AG04450 (cell line): ENCODE data around the gene NFIA. TPM values are rescaled to one million over a fixed set of nuclear protein-coding genes. Genes with fewer than 3 reads are reported as not detected.

Experiments
- CTCF ChIA-PET: fragments of 300-600, 350-600 bp; formaldehyde crosslinking; extraction: SDS; loops from one replicate; lab custom pipeline; 2022; ENCODE audit warnings: antibody characterized with exemption, inconsistent platforms; lab: Charles Lee
- POLR2A ChIA-PET: fragments of 350-600 bp; formaldehyde crosslinking; extraction: SDS; loops from one replicate; lab custom pipeline; 2021; ENCODE audit warnings: antibody characterized with exemption, inconsistent platforms; lab: Yijun Ruan, JAX
- DNase-seq: peaks from one replicate; pipeline ENCODE4 v3.0.0-alpha.2; 2011; ENCODE audit warnings: low read depth, low spot score
- H3K27ac ChIP-seq: one replicate; pipeline ENCODE4 v1.5.1; 2012; ENCODE audit warnings: low read depth, low read length, control low read depth
- H3K27me3 ChIP-seq: one replicate; pipeline ENCODE4 v1.6.0; 2012; ENCODE audit warnings: low read length; ENCODE audit not compliant: control insufficient read depth, insufficient read depth
- H3K4me3 ChIP-seq: 2 replicates; pipeline ENCODE4 v1.5.1; 2011; ENCODE audit warnings: mild to moderate bottlenecking, low read depth, low read length, control low read depth
- H3K9me3 ChIP-seq: 2 replicates; pipeline ENCODE4 v1.5.1; 2012; ENCODE audit warnings: low read length; ENCODE audit not compliant: control insufficient read depth, insufficient read depth
- polyA plus RNA-seq: library from polyadenylated mRNA; depleted of rRNA; stranded (reverse); fragments of >200 nt; gene quantifications from 2 replicates; pipeline ENCODE4 v1.2.3, GENCODE V29; 2011
- TF ChIP-seq, protein P1 (sequence below): IDR thresholded peaks from 2 replicates; pipeline ENCODE4 v1.5.1; 2011; ENCODE audit warnings: low read depth, low read length, control low read depth, inconsistent platforms

Gene NFIA
- polyA plus RNA-seq, 1 experiment = 3.9 TPM

DNA sequence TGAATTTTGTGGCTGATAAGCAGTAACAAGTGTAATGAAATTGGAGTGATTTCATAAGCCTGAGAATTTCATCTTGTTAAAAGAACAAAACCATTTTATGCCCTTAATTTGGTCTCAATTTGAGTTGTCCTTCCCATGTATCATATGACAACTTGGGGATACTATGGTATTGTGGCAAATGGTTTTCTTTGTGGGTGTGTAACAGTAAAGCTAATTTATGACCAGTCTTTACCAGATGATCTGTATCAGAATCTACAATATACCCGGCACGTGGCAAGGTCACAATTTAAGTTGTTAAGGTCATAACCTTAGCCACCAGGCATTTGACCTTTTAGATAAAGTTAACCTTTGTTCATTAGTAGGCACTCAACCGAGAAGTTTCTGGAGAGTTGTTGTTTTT, 9.1 kb downstream of the NFIA start:
- no peak for DNase-seq
- ChIA-PET POLR2A (no interaction called here), CTCF (no interaction called here)
- TF ChIP-seq, protein P1, sequence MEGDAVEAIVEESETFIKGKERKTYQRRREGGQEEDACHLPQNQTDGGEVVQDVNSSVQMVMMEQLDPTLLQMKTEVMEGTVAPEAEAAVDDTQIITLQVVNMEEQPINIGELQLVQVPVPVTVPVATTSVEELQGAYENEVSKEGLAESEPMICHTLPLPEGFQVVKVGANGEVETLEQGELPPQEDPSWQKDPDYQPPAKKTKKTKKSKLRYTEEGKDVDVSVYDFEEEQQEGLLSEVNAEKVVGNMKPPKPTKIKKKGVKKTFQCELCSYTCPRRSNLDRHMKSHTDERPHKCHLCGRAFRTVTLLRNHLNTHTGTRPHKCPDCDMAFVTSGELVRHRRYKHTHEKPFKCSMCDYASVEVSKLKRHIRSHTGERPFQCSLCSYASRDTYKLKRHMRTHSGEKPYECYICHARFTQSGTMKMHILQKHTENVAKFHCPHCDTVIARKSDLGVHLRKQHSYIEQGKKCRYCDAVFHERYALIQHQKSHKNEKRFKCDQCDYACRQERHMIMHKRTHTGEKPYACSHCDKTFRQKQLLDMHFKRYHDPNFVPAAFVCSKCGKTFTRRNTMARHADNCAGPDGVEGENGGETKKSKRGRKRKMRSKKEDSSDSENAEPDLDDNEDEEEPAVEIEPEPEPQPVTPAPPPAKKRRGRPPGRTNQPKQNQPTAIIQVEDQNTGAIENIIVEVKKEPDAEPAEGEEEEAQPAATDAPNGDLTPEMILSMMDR = no peak
- Histone ChIP-seq H3K4me3 (no peak overlapping the region), H3K9me3 (no peaks in the 10 kb centered on the region), H3K27ac (no peak overlapping the region), H3K27me3 (no peaks in the 10 kb centered on the region)

DNA sequence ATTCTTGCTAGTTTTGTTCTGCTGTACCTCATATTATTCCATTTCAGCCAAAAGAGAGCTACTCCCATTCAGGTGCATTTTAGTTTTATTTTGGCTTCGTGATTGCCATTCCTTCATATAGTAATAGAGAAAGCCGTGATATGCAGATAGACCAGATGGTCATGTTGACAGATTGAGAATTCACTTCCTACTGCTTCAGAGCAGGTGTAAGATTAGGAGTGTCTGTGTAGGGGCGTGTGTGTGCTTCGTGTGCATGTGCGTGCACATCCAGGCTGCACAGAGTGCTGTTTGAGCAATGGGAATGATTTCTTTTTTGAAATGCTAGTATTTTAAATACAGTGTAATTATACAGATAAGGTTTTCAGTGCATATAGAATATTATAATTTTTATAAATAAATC, 10.3 kb downstream of the NFIA start:
- ChIA-PET CTCF (interaction anchor here (0.7 kb wide), 1 partner anchor 9 kb away, joined by 3 read pairs; no protein-coding TSS in a partner anchor), POLR2A (no interaction called here)
- H3K27me3 ChIP-seq = no peaks in the 10 kb centered on the region
- no peak overlapping the region for H3K4me3 ChIP-seq
- TF ChIP-seq, protein P1 = no peak
- H3K27ac ChIP-seq = no peak overlapping the region
- no peaks in the 10 kb centered on the region for H3K9me3 ChIP-seq
- no peak for DNase-seq

DNA sequence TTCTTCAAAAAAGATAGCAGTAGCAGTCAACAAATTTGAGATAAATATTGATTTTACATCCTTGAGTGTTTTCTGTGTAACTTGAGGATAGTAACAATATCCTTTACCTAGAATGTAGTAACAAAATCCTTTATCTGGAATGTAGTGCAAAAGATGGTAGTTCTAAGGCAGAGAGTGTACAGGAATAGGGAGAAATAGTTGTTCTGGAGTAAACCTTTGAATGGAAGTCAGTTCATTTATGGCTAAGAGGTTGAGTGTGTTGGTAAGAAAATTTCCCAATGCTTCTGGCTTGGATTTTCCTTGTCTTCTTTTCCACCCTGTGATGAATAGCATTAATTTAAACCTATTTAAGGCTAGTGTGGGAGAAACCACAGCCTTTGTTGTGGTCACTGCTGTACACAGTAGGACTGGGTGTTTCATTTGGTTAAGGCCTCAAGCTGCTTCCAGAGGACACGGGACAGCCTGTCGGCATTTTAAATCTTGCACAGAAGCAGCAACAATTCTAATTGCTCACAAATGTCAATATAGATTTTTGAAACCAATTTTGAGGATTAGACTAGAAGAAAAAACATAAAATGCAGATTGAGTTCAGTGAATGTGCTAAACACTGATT, 11.3 kb downstream of the NFIA start:
- POLR2A ChIA-PET = no interaction called here
- Histone ChIP-seq H3K27me3 (no peaks in the 10 kb centered on the region), H3K27ac (no peak overlapping the region), H3K4me3 (no peak overlapping the region), H3K9me3 (no peaks in the 10 kb centered on the region)
- CTCF ChIA-PET = interaction anchor here (1.4 kb wide), 1 partner anchor 13 kb away, joined by 3 read pairs; no protein-coding TSS in a partner anchor
- no peak for DNase-seq
- TF ChIP-seq, protein P1 = no peak

DNA sequence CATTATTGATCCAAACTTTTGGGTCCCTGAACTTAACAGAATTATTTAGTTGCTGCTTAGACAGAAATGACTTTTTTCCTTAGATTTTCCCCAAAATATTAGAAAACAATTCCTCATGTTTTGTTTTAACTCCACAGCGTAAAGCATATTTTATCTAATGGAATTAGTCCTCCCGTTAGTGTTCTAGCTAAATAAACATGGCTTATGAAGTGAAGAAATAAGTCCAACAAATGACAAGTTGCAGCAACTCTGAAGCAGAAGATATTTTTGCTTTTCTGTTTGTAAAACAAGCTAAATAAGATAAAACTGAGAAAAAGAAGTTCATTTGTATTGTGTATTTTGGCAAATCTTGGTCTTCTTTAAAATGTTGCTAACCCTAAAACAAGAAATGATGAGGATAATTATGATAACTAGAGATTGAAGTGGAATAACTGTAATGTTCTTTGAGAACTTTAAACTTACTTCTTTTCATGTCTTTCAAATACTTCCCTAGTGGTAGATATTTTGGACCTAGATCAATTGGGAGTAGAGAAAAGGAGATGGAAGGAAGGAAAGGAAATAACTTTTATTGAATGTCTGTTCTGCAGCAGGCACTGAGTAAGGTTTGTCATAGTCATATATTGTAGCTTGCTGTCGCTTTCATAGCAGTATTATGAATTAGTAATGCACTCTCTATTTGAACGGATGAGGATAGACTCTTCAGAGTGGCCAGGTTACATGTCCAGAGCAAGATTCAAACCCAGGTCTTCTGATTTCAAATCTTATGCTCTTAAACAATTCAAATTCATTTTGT, 12.5 kb downstream of the NFIA start:
- H3K4me3 ChIP-seq = no peak overlapping the region
- H3K9me3 ChIP-seq = no peaks in the 10 kb centered on the region
- ChIA-PET POLR2A (no interaction called here), CTCF (interaction anchor here (1.4 kb wide), 1 partner anchor 14 kb away, joined by 3 read pairs; no protein-coding TSS in a partner anchor)
- DNase-seq = no peak
- no peaks in the 10 kb centered on the region for H3K27me3 ChIP-seq
- H3K27ac ChIP-seq = no peak overlapping the region
- TF ChIP-seq, protein P1 = no peak

DNA sequence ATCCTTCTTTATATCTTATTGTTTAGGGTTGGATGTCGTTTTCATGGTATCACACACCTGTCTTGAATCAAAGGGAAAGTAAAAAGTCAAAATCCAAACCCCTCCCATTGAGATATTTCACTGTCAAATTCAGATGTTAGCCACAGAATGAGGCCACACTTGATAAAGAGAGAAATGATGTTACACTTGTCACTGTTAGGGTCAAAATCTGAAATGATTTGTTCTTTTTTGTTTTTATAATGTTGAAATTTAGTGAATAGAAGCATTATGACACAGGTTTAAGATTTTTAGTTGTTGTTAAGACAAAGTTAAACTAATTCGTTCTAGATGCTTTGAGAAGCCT, 13.1 kb downstream of the NFIA start:
- TF ChIP-seq, protein P1 = no peak
- no peak for DNase-seq
- no peaks in the 10 kb centered on the region for H3K9me3 ChIP-seq
- POLR2A ChIA-PET = no interaction called here
- CTCF ChIA-PET = no interaction called here
- H3K27me3 ChIP-seq = no peaks in the 10 kb centered on the region
- H3K27ac ChIP-seq = no peak overlapping the region
- no peak overlapping the region for H3K4me3 ChIP-seq
